ENCODE results near the gene CACYBP.

CACYBP gene

DNA sequence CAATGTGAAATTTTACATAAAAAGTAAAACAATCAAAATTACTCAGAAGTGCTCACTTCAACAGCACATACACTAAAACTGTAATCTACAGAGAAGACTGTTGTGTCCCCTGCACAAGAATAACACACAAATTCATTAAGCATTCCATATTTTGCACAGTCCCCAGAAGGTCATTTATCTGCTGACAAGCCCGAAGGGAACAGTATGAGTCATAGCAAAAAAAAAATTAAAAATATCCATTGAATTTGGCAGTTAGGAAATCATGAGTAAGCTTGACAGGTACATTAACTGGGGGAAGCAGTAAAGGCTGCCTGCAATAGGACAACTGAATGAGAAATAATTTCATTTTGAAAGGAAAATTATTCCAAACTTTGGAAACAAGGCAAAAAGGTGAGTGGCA is 3.3 kb upstream of the CACYBP start:
- no peaks in the 10 kb centered on the region for H3K9me3 ChIP-seq (ENCODE audit: control insufficient read depth, insufficient read depth, low read length)
- no peak overlapping the region for H3K4me3 ChIP-seq (ENCODE audit: low read depth, low read length)
- peaks cover 26% of the 10 kb centered on the region for H3K36me3 ChIP-seq (ENCODE audit: control insufficient read depth, insufficient read depth, low read length)

DNA sequence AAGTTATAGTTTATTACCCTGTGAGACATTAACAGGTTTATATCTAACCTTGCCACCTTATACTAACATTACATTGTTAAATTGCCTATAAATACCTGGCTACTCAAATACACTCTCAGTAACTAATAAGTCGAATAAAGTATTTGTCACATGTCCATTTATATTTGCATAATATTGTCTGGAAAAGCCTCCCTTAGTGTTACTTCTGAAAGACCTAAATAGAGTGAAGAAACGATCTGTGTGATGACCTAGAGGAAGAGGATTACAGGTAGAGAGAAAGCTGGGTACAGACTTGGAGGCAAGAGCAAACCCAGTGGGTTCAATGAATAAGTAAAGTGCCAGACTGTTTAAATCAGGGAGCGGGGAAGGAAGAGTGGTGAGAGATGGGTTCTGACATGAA is 2.7 kb upstream of the CACYBP start:
- no peak overlapping the region for H3K4me3 ChIP-seq (ENCODE audit: low read depth, low read length)
- H3K27ac ChIP-seq (ENCODE audit: low read depth, low read length): no peak overlapping the region
- H3K9ac ChIP-seq (ENCODE audit: low read depth, low read length): no peak overlapping the region
- peaks cover 21% of the 10 kb centered on the region for H3K36me3 ChIP-seq (ENCODE audit: control insufficient read depth, insufficient read depth, low read length)
- H3K4me1 ChIP-seq (ENCODE audit: control insufficient read depth, insufficient read depth, low read length): peaks cover 7% of the 10 kb centered on the region
- H3K27me3 ChIP-seq (ENCODE audit: control insufficient read depth, insufficient read depth, low read length): no peaks in the 10 kb centered on the region
- no peaks in the 10 kb centered on the region for H3K9me3 ChIP-seq (ENCODE audit: control insufficient read depth, insufficient read depth, low read length)

More for the DNA sequence above, 3.3 kb upstream of the CACYBP start:
- Histone ChIP-seq H3K27me3 (ENCODE audit: control insufficient read depth, insufficient read depth, low read length) (no peaks in the 10 kb centered on the region), H3K9ac (ENCODE audit: low read depth, low read length) (no peak overlapping the region), H3K27ac (ENCODE audit: low read depth, low read length) (no peak overlapping the region), H3K4me1 (ENCODE audit: control insufficient read depth, insufficient read depth, low read length) (peaks cover 5% of the 10 kb centered on the region; the same call in 1 of the 2 replicates)

DNA sequence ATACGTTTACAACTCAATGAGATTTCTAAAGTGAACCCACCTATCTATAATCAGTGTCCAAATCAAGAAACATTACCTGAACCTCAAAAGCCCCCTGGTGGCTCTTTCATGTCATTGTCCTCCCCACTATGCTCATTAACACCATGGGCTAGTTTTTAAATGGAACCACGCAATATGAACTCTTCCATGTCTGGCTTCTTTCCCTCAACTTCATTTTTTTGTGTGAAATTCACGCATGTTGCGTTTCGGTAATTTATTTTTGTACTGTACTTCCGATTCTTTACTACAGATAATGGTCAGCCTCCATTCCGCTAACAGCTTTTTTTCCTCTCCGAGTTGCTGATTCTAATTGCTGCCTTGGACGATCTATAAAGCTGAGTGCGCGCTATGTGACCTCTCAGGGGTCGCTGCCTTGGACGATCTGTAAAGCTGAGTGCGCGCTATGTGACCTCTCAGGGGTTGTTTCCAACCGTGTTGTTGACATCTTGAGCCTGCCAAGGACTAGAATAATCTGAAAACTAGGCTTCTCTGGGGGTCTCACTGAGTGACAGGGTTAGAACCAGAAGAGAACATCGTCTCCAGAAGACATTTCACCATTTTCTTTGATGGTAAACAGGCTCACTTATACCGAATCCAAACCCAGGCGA is 1.1 kb upstream of the CACYBP start:
- Histone ChIP-seq H3K4me1 (ENCODE audit: control insufficient read depth, insufficient read depth, low read length) (peaks cover 14% of the 10 kb centered on the region), H3K9me3 (ENCODE audit: control insufficient read depth, insufficient read depth, low read length) (no peaks in the 10 kb centered on the region), H3K27me3 (ENCODE audit: control insufficient read depth, insufficient read depth, low read length) (no peaks in the 10 kb centered on the region), H3K27ac (ENCODE audit: low read depth, low read length) (peak overlapping the region; percentile 99), H3K9ac (ENCODE audit: low read depth, low read length) (peak overlapping the region; percentile 99), H3K4me3 (ENCODE audit: low read depth, low read length) (peak overlapping the region; percentile 97), H3K36me3 (ENCODE audit: control insufficient read depth, insufficient read depth, low read length) (peaks cover 5% of the 10 kb centered on the region)

DNA sequence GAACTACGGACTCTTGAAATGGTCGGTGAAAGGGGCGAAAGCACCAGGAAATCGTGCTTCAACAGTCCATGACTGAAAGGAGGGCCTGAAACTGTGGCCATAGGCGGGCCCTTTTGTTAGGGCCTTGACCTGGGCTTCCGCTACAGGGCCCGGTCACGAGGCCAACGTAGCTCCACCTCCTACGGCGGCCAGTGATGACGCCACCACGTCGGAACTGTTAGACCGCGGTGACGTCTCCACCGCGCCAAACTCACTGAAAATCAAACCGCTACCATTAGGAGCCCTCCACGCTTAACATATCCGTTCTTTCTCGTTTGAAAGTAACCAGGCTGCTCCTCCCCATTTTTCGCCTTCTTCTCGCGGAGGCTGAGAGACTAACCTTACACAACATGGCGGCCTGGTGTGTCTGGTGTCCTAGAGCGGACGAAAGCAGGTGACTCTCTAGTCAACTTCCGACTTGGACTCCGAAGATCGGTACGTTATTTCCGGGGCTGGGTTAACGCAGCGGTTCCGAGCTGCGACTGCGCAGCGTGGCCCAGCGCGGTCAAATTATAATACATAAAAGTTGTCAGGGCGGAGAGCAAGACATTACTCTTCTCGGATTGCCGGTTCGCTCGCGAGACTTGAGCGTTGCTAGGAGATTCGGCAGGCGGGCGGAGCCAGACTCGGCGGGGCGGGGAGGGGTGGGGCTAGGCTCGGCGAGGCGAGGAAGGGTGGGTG is 371 bp upstream of the CACYBP start:
- H3K4me3 ChIP-seq (ENCODE audit: low read depth, low read length): peak overlapping the region; percentile 97
- peak overlapping the region; percentile 99 for H3K9ac ChIP-seq (ENCODE audit: low read depth, low read length)
- H3K27ac ChIP-seq (ENCODE audit: low read depth, low read length): peak overlapping the region; percentile 99
- H3K27me3 ChIP-seq (ENCODE audit: control insufficient read depth, insufficient read depth, low read length): no peaks in the 10 kb centered on the region
- no peaks in the 10 kb centered on the region for H3K9me3 ChIP-seq (ENCODE audit: control insufficient read depth, insufficient read depth, low read length)
- peaks cover 4% of the 10 kb centered on the region for H3K36me3 ChIP-seq (ENCODE audit: control insufficient read depth, insufficient read depth, low read length)
- H3K4me1 ChIP-seq (ENCODE audit: control insufficient read depth, insufficient read depth, low read length): peaks cover 14% of the 10 kb centered on the region

DNA sequence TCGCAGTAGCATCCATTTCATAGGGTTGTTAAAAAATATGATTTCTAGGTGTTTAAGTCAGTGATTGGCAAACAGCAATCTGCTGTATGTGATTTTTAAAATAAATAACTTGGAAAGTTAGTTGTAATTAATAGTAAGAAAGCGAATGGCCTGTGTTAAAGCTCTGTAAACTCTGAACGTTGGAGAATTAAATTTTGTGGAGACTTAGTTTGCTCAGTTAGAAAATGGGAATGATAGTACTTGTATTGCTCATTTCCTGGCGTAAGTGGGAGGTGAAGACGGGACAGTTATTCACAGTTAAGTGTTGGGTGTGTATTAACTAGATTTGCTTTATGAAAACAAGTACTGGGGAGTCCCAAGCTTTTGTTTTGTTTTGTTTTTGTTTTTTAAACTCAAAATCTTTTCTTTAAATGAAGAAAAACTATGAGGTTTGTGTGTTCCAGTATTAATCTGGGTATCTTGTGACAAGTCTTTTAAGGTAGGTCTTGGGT is 995 bp downstream of the CACYBP start:
- H3K27ac ChIP-seq (ENCODE audit: low read depth, low read length): no peak overlapping the region
- peaks cover 14% of the 10 kb centered on the region for H3K4me1 ChIP-seq (ENCODE audit: control insufficient read depth, insufficient read depth, low read length)
- no peaks in the 10 kb centered on the region for H3K9me3 ChIP-seq (ENCODE audit: control insufficient read depth, insufficient read depth, low read length)
- H3K9ac ChIP-seq (ENCODE audit: low read depth, low read length): peak overlapping the region; percentile 99
- peaks cover 18% of the 10 kb centered on the region for H3K36me3 ChIP-seq (ENCODE audit: control insufficient read depth, insufficient read depth, low read length)
- H3K4me3 ChIP-seq (ENCODE audit: low read depth, low read length): peak overlapping the region; percentile 97
- no peaks in the 10 kb centered on the region for H3K27me3 ChIP-seq (ENCODE audit: control insufficient read depth, insufficient read depth, low read length)

DNA sequence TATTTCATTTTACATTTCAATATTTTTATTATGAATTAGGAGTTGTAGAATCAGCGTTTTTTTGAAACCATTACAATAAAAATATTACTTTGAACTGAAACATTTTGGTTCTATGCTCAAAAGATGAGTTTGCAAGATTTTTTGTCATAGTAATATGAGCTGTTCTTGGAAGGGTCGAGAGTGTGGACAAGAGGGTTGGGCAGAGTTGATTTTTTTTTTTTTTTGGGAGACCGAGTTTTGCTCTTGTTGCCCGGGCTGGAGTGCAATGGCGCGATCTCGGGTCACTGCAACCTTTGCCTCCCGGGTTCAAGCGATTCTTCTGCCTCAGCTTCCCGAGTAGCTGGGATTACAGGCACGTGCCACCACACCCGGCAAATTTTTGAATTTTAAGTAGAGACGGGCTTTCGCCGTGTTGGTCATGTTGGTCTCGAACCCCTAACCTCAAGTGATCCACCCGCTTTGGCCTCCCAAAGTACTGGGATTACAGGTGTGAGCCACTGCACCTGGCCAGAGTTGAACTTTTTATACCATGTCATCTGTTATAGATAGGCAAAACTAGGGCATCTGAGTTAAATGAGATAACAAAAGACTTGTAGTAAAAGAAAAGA is 3.3 kb downstream of the CACYBP start:
- peaks cover 14% of the 10 kb centered on the region for H3K4me1 ChIP-seq (ENCODE audit: control insufficient read depth, insufficient read depth, low read length)
- peak overlapping the region; percentile 18; the same call in 1 of the 2 replicates for H3K4me3 ChIP-seq (ENCODE audit: low read depth, low read length)
- no peak overlapping the region for H3K27ac ChIP-seq (ENCODE audit: low read depth, low read length)
- no peaks in the 10 kb centered on the region for H3K9me3 ChIP-seq (ENCODE audit: control insufficient read depth, insufficient read depth, low read length)
- H3K27me3 ChIP-seq (ENCODE audit: control insufficient read depth, insufficient read depth, low read length): no peaks in the 10 kb centered on the region
- H3K9ac ChIP-seq (ENCODE audit: low read depth, low read length): no peak overlapping the region
- H3K36me3 ChIP-seq (ENCODE audit: control insufficient read depth, insufficient read depth, low read length): peaks cover 40% of the 10 kb centered on the region

DNA sequence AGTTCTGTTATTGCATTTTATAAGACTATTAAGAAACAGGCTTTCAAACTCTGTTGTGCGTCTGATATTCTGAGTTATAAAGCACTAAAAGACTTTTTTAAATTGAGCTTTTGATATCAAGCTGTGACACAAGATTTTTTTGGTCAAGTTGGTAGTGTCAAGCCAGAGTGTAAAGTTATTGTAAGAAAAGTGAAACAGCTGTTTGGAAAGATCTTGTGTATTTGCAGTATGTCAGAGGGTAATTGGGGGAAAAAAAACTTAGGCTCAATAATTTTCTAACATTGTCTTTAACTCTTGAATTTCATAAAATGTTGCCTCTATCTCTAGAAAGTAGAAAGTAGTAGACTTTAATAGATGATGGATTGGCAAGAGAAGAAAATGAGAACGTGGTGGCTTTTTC is 3.8 kb downstream of the CACYBP start:
- Histone ChIP-seq H3K27ac (ENCODE audit: low read depth, low read length) (no peak overlapping the region), H3K9me3 (ENCODE audit: control insufficient read depth, insufficient read depth, low read length) (no peaks in the 10 kb centered on the region), H3K27me3 (ENCODE audit: control insufficient read depth, insufficient read depth, low read length) (no peaks in the 10 kb centered on the region), H3K4me3 (ENCODE audit: low read depth, low read length) (no peak overlapping the region), H3K4me1 (ENCODE audit: control insufficient read depth, insufficient read depth, low read length) (peaks cover 14% of the 10 kb centered on the region), H3K36me3 (ENCODE audit: control insufficient read depth, insufficient read depth, low read length) (peaks cover 46% of the 10 kb centered on the region), H3K9ac (ENCODE audit: low read depth, low read length) (no peak overlapping the region)

DNA sequence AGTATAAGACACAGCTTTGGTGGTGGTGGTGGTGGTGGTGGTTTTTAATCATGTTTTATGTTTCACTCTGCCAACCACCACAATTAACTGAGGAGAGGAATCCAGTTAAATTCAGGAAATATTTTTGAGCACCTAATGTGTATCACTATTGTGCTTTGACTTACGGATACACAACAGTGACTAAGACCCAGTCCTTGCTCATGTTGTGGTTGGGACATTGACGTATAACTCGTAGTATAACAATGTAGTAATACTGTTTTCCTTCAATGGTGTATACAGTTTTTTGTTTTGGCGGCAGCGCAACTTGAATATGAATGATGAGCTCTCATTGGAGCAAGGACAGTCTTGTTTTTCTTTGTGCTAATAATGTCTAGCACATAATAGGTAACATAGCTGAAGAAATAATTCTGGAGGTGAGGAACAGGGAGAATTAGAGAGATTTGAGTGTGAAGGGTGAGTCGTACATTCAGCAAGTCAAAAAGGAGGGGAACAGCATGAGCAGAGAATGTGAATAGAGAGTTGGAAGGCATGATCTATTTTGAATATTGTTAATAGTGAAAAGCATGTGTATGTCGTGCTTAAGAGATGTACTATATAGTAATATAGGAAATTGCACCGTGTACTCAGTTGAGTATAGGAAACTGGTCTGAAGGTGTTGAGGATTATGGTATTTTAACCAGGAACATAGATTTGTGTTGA is 5.5 kb downstream of the CACYBP start:
- Histone ChIP-seq H3K36me3 (ENCODE audit: control insufficient read depth, insufficient read depth, low read length) (peaks cover 60% of the 10 kb centered on the region), H3K9me3 (ENCODE audit: control insufficient read depth, insufficient read depth, low read length) (no peaks in the 10 kb centered on the region), H3K27me3 (ENCODE audit: control insufficient read depth, insufficient read depth, low read length) (no peaks in the 10 kb centered on the region), H3K4me3 (ENCODE audit: low read depth, low read length) (no peak overlapping the region), H3K27ac (ENCODE audit: low read depth, low read length) (no peak overlapping the region), H3K9ac (ENCODE audit: low read depth, low read length) (no peak overlapping the region), H3K4me1 (ENCODE audit: control insufficient read depth, insufficient read depth, low read length) (peaks cover 14% of the 10 kb centered on the region)

DNA sequence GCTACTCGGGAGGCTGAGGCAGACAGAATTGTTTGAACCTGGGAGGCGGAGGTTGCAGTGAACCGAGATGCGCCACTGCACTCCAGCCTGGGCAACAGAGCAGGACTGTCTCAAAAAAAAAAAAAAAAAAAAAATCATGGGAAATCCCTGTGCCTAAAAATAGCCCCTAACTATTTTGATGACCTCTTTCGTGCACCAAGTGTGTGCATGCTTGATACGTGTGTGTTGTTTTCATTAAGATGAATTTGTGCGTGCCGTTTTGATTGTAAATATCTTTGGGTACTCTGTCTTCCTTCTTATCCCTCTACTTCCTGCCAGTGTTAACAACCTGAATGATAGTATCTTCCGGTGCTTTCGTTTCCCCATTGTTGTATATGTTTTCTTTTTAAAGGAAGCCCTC is 9.8 kb downstream of the CACYBP start:
- no peak overlapping the region for H3K27ac ChIP-seq (ENCODE audit: low read depth, low read length)
- no peak overlapping the region for H3K9ac ChIP-seq (ENCODE audit: low read depth, low read length)
- H3K4me1 ChIP-seq (ENCODE audit: control insufficient read depth, insufficient read depth, low read length): no peaks in the 10 kb centered on the region
- peaks cover 97% of the 10 kb centered on the region for H3K36me3 ChIP-seq (ENCODE audit: control insufficient read depth, insufficient read depth, low read length)
- no peaks in the 10 kb centered on the region for H3K27me3 ChIP-seq (ENCODE audit: control insufficient read depth, insufficient read depth, low read length)
- no peaks in the 10 kb centered on the region for H3K9me3 ChIP-seq (ENCODE audit: control insufficient read depth, insufficient read depth, low read length)
- H3K4me3 ChIP-seq (ENCODE audit: low read depth, low read length): no peak overlapping the region

DNA sequence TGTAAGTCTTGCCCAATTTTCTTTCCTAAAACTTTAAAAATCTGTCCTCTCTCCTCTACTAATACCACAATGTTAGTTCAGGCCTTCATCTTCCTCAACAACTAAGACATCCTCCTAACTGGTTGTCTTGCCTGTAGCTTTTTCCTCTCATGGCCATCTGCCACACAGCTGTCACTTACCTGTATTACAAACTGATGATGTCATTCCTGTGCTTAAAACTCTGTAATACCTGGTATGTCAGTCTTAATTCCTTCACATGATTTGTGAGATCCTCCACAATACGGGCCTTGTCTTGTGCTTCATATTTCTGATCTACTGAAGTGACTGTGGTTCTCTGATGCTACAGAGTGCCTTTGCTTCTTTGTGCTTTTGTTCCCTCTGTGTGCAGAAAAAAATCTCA is 13.7 kb downstream of the CACYBP start:
- H3K9me3 ChIP-seq (ENCODE audit: control insufficient read depth, insufficient read depth, low read length): no peaks in the 10 kb centered on the region
- no peak overlapping the region for H3K4me3 ChIP-seq (ENCODE audit: low read depth, low read length)
- no peak overlapping the region for H3K9ac ChIP-seq (ENCODE audit: low read depth, low read length)
- peaks cover 93% of the 10 kb centered on the region for H3K36me3 ChIP-seq (ENCODE audit: control insufficient read depth, insufficient read depth, low read length)
- H3K4me1 ChIP-seq (ENCODE audit: control insufficient read depth, insufficient read depth, low read length): no peaks in the 10 kb centered on the region
- H3K27me3 ChIP-seq (ENCODE audit: control insufficient read depth, insufficient read depth, low read length): no peaks in the 10 kb centered on the region
- H3K27ac ChIP-seq (ENCODE audit: low read depth, low read length): no peak overlapping the region

All from HUES48 (cell line).